ENCODE results near the gene PPP1R3F.

PPP1R3F gene

DNA sequence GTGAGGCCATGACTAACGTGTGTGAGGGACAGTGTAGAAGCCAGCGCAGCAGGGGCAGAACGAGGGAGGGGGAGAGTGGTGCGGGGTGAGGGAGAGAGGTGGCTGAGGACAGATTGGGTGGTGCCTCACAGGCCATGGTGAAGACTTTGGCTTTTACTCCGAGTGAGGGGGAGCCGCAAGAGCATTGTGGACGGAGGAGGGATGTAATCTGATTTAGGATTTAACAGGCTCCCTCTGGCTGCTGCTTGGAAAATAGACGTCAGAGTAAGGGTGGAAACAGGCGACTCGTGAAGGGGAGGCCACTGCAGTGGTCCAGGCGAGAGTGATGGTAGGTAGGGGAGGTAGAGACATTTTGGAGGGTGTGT, 13.0 kb downstream of the PPP1R3F start:
- peak; percentile 43 for DNase-seq (ENCODE audit: low read depth)
- no peak overlapping the region for H3K4me3 ChIP-seq (ENCODE audit: low read depth, low read length)
- TF ChIP-seq, protein P1, sequence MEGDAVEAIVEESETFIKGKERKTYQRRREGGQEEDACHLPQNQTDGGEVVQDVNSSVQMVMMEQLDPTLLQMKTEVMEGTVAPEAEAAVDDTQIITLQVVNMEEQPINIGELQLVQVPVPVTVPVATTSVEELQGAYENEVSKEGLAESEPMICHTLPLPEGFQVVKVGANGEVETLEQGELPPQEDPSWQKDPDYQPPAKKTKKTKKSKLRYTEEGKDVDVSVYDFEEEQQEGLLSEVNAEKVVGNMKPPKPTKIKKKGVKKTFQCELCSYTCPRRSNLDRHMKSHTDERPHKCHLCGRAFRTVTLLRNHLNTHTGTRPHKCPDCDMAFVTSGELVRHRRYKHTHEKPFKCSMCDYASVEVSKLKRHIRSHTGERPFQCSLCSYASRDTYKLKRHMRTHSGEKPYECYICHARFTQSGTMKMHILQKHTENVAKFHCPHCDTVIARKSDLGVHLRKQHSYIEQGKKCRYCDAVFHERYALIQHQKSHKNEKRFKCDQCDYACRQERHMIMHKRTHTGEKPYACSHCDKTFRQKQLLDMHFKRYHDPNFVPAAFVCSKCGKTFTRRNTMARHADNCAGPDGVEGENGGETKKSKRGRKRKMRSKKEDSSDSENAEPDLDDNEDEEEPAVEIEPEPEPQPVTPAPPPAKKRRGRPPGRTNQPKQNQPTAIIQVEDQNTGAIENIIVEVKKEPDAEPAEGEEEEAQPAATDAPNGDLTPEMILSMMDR (conservative IDR thresholded peaks at IDR 0.05; ENCODE audit: low read depth, low read length) = peak; percentile 53

DNA sequence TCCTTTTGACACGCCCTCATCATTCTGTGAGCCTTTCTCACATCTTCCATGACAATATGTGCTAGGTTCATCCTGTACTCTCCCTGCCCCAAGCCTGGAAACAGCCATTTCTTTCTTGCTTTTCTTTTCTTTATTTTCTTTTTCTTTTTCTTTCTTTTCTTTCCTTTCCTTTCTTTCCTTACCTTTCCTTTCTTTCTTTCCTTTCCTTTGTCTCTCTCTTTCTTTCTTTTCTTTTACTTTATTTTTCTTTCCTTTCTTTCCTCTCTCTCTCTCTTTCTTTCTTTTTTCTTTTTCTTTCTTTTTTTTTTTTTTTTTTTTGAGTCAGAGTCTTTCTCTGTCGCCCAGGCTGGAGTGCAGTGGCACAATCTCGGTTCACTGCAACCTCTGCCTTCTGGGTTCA, 14.6 kb downstream of the PPP1R3F start:
- no peak overlapping the region for H3K4me3 ChIP-seq (ENCODE audit: low read depth, low read length)
- no peak for DNase-seq (ENCODE audit: low read depth)
- TF ChIP-seq, protein P1 (conservative IDR thresholded peaks at IDR 0.05; ENCODE audit: low read depth, low read length) = no peak

DNA sequence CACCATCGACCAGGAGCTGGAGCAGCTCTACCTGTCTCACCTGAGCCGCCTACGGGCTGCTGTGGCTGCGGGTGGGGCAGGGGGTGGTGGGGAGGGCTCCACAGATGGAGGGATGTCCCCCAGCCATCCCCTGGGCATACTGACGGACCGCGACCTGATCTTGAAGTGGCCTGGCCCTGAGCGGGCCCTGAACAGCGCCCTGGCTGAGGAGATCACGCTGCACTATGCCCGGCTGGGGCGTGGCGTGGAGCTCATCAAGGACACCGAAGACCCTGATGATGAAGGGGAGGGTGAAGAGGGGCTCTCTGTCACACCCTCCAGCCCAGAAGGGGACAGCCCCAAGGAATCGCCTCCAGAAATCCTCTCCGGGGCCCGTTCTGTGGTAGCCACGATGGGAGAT, 16.5 kb downstream of the PPP1R3F start:
- TF ChIP-seq, protein P1 (conservative IDR thresholded peaks at IDR 0.05; ENCODE audit: low read depth, low read length) = no peak
- no peak for DNase-seq (ENCODE audit: low read depth)
- no peak overlapping the region for H3K4me3 ChIP-seq (ENCODE audit: low read depth, low read length)

DNA sequence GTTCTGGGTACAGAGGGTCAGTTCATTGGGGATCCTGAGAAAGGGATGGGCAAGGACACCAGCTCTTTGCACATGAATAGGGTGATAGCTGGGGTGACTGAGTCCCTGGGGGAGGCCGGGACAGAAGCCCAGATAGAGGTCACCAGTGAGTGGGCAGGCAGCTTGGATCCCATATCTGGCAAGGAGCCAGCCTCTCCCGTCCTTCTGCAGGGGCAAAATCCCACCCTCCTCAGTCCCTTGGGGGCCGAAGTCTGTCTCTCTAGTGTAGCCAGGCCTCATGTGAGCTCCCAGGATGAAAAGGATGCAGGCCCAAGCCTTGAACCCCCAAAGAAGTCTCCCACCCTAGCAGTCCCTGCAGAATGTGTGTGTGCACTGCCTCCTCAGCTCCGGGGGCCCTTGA, 17.0 kb downstream of the PPP1R3F start:
- no peak for DNase-seq (ENCODE audit: low read depth)
- TF ChIP-seq, protein P1 (conservative IDR thresholded peaks at IDR 0.05; ENCODE audit: low read depth, low read length) = no peak
- no peak overlapping the region for H3K4me3 ChIP-seq (ENCODE audit: low read depth, low read length)

DNA sequence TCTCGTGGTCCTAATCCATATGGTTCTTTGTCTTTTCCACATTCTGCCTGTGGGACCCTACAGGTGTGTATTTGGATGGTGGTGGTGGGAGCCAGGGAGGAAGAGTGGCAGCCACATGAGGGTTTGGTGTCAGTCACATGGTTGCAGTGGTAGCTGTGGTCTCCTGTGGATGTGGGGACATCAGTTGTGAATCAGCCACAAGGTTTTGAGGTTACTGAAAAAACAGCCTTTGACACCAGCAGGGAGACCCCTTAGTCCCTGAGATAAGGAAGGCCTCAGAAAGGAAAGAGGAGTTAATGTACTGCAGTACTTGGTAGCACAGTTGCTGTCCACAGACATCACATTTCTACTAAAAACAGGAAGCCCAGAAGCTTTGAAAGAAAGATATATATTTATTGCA, 18.1 kb downstream of the PPP1R3F start:
- TF ChIP-seq, protein P1 (conservative IDR thresholded peaks at IDR 0.05; ENCODE audit: low read depth, low read length) = no peak
- H3K4me3 ChIP-seq (ENCODE audit: low read depth, low read length) = no peak overlapping the region
- DNase-seq (ENCODE audit: low read depth) = no peak

DNA sequence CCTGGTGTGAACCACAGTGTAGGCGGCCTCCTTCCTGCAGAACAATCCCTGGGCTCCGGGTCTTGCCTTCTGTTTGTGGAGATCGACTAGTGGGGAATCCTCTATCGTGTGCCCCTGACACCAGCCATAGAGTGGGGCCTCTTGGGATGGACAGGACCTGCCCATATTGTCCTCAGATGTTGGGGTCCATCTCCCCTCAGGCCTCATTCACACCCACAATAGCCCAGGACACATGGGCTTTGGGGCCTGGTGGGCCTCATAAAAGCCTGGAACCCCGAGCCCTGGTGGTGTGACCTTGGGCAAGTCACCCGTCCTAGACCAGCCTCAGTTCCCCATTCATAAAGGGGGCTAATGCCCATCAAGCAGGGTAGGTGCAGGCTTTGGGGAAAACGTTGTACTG, 20.6 kb downstream of the PPP1R3F start:
- TF ChIP-seq, protein P1 (conservative IDR thresholded peaks at IDR 0.05; ENCODE audit: low read depth, low read length) = no peak
- no peak for DNase-seq (ENCODE audit: low read depth)

DNA sequence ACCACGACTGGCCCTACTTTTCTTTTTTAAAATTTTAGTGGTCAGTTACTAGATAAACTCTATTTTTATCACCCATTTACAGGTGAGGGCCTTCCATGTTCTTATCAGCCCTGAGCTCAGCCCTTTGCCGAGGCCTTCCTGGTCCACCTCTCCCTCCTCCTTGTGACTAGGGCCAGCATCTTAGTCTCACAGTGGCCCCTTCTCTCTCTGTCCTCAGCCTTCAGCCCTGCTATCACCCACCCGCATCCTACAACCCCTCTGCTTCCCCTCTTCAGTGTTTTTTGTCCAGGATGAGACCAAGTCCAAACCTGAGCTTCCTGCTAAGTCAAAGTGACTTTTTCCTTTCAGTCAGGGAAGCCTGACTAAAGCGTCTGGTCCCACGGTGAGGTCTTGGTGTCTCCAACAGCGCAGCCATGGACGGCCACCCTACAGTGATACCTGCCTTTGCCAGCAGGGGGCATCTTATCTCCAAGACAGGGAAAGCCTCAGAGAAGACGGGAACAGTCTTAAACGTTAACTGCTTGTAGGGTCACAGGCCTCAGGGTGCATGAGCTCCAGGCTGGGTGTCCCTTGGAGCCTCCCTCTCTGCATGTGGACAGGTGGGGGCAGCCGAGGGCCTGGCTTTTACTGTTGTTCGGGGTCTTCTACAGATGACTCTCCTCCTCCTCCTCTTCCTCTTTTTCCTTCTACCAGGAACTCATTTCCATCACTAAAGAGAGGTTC, 22.2 kb downstream of the PPP1R3F start:
- TF ChIP-seq, protein P1 (conservative IDR thresholded peaks at IDR 0.05; ENCODE audit: low read depth, low read length) = peak; percentile 75
- no peak overlapping the region for H3K4me3 ChIP-seq (ENCODE audit: low read depth, low read length)
- peak; percentile 72 for DNase-seq (ENCODE audit: low read depth)

More for the DNA sequence above, 20.6 kb downstream of the PPP1R3F start:
- no peak overlapping the region for H3K4me3 ChIP-seq (ENCODE audit: low read depth, low read length)
